ENCODE data around the gene JAKMIP2. TPM values are rescaled to one million over a fixed set of nuclear protein-coding genes. Genes with fewer than 3 reads are reported as not detected.
A peak's percentile ranks its signal among the peaks of the same experiment; 100 is the strongest.

Gene JAKMIP2
- total RNA-seq, 1 experiment from 2014 or later = 10.9 TPM

DNA sequence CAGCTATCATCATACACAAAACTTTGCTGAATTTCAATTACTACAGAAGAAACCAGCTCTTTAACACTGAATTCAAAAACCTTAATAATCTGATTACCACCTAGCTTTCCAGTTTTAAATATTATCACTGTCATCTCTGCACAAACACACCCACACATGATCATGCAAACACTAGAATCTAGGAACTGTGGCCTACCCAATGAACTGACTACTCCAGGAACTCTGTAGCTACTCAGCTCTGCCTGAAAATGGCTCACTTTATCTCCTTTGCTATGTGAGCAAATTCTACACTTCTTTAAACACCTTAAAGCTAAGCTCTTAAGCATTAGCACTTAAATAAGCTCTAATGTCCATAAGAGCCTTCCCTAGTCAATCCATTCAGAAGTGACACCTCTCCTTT, 149.4 kb downstream of the JAKMIP2 start:
- no peaks in the 10 kb centered on the region for H3K9me3 Mint-ChIP-seq
- POLR2A ChIA-PET = no interaction called here
- peaks cover 22% of the 10 kb centered on the region for H3K4me1 Mint-ChIP-seq
- peak overlapping the region; percentile 3 for H3K27ac Mint-ChIP-seq
- DNase-seq (ENCODE audit: low spot score) (no peak), ATAC-seq (no peak)
- CTCF ChIA-PET = interaction anchor here (0.8 to 2.2 kb wide), 2 partner anchors 190 to 235 kb away, joined by 3 to 8 read pairs; no protein-coding TSS in a partner anchor
- no peaks in the 10 kb centered on the region for H3K27me3 Mint-ChIP-seq (ENCODE audit: low read depth)
- TF ChIP-seq, protein P1, sequence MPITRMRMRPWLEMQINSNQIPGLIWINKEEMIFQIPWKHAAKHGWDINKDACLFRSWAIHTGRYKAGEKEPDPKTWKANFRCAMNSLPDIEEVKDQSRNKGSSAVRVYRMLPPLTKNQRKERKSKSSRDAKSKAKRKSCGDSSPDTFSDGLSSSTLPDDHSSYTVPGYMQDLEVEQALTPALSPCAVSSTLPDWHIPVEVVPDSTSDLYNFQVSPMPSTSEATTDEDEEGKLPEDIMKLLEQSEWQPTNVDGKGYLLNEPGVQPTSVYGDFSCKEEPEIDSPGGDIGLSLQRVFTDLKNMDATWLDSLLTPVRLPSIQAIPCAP (CRISPR knock-in tag; IDR thresholded peaks at IDR 0.05) = no peak
- TF ChIP-seq ATF1 (CRISPR knock-in tag; IDR thresholded peaks at IDR 0.05) = no peak
- no peak for TF ChIP-seq ZSCAN18 (CRISPR knock-in tag; IDR thresholded peaks at IDR 0.05)
- no peak for TF ChIP-seq SMAD4 (CRISPR knock-in tag; IDR thresholded peaks at IDR 0.05)
- no peak for TF ChIP-seq NR3C1 (CRISPR knock-in tag; conservative IDR thresholded peaks at IDR 0.05; ENCODE audit: low read depth)
- no peak for TF ChIP-seq RELA (CRISPR knock-in tag; IDR thresholded peaks at IDR 0.05; ENCODE audit: borderline replicate concordance)
- TF ChIP-seq, protein P2, sequence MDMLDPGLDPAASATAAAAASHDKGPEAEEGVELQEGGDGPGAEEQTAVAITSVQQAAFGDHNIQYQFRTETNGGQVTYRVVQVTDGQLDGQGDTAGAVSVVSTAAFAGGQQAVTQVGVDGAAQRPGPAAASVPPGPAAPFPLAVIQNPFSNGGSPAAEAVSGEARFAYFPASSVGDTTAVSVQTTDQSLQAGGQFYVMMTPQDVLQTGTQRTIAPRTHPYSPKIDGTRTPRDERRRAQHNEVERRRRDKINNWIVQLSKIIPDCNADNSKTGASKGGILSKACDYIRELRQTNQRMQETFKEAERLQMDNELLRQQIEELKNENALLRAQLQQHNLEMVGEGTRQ (CRISPR knock-in tag; IDR thresholded peaks at IDR 0.05) = no peak
- TF ChIP-seq TEAD4 (CRISPR knock-in tag; IDR thresholded peaks at IDR 0.05) = no peak
- TF ChIP-seq ZNF512 (CRISPR knock-in tag; IDR thresholded peaks at IDR 0.05; ENCODE audit: borderline replicate concordance) = no peak
- no peak for TF ChIP-seq CREM (CRISPR knock-in tag; IDR thresholded peaks at IDR 0.05)
- H3K4me3 Mint-ChIP-seq = no peak overlapping the region
- H3K36me3 Mint-ChIP-seq = peaks cover 29% of the 10 kb centered on the region

- H3K27ac Mint-ChIP-seq = peak overlapping the region; percentile 12; the same call in 1 of the 2 replicates
- CTCF ChIA-PET = interaction anchor here (1.5 kb wide), 1 partner anchor 59 kb away, joined by 4 read pairs; no protein-coding TSS in a partner anchor
- H3K27me3 Mint-ChIP-seq (ENCODE audit: low read depth) = no peaks in the 10 kb centered on the region
- H3K9me3 Mint-ChIP-seq = no peaks in the 10 kb centered on the region
- no peak overlapping the region for H3K4me3 Mint-ChIP-seq
- peaks cover 22% of the 10 kb centered on the region for H3K4me1 Mint-ChIP-seq
- POLR2A ChIA-PET = interaction anchor here (0.6 kb wide), 1 partner anchor 9 kb away, joined by 5 read pairs; no protein-coding TSS in a partner anchor
- peaks cover 23% of the 10 kb centered on the region for H3K36me3 Mint-ChIP-seq
- no peak for ATAC-seq
- no peak for DNase-seq (ENCODE audit: low spot score)
- TF ChIP-seq TEAD1 (CRISPR knock-in tag; IDR thresholded peaks at IDR 0.05) (no peak), RORB (CRISPR knock-in tag; IDR thresholded peaks at IDR 0.05) (no peak), GABPB1 (CRISPR knock-in tag; IDR thresholded peaks at IDR 0.05) (no peak), ELF4 (CRISPR knock-in tag; IDR thresholded peaks at IDR 0.05; ENCODE audit: low read depth) (no peak), PRRX2 (CRISPR knock-in tag; IDR thresholded peaks at IDR 0.05) (no peak), FOXK1 (CRISPR knock-in tag; IDR thresholded peaks at IDR 0.05) (no peak), ZMAT4 (CRISPR knock-in tag; IDR thresholded peaks at IDR 0.05) (no peak), TCF7 (CRISPR knock-in tag; IDR thresholded peaks at IDR 0.05; ENCODE audit: low read depth) (no peak), HMGA2 (CRISPR knock-in tag; IDR thresholded peaks at IDR 0.05) (no peak), ZNF263 (CRISPR knock-in tag; IDR thresholded peaks at IDR 0.05; ENCODE audit: low read depth) (no peak)
- TF ChIP-seq, protein P3, sequence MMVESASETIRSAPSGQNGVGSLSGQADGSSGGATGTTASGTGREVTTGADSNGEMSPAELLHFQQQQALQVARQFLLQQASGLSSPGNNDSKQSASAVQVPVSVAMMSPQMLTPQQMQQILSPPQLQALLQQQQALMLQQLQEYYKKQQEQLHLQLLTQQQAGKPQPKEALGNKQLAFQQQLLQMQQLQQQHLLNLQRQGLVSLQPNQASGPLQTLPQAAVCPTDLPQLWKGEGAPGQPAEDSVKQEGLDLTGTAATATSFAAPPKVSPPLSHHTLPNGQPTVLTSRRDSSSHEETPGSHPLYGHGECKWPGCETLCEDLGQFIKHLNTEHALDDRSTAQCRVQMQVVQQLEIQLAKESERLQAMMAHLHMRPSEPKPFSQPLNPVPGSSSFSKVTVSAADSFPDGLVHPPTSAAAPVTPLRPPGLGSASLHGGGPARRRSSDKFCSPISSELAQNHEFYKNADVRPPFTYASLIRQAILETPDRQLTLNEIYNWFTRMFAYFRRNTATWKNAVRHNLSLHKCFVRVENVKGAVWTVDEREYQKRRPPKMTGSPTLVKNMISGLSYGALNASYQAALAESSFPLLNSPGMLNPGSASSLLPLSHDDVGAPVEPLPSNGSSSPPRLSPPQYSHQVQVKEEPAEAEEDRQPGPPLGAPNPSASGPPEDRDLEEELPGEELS (CRISPR knock-in tag; IDR thresholded peaks at IDR 0.05) = no peak
- TF ChIP-seq, protein P2 (CRISPR knock-in tag; IDR thresholded peaks at IDR 0.05) = no peak
Measured at GRCh38 chr5:147631428-147632003, 151.0 kb downstream of the JAKMIP2 start.
